ENCODE measurements around the gene SLC6A18. TPM values are rescaled to one million over a fixed set of nuclear protein-coding genes. Genes with fewer than 3 reads are reported as not detected.

The SLC6A18 gene
- total RNA-seq, 1 experiment from 2014 or later: not detected

- intact Hi-C loops (cut with micrococcal nuclease; ENCODE audit: unreplicated experiment) (loop anchor here (10.0 kb wide), 1 partner anchor 76 kb away; no protein-coding TSS in a partner anchor), in situ Hi-C loops (cut with HindIII; ENCODE audit: low pct_unique_long_range_greater_than_20kb, low sequenced_read_pairs) (no loop called here)
- no TSS peak for BruUV-seq (replicated peaks)
- ATAC-seq (no peak), DNase-seq (ENCODE audit: low read depth, low spot score) (no peak)
- CTCF ChIA-PET: no interaction called here
- Histone ChIP-seq H3K9me3 (ENCODE audit: control insufficient read depth, insufficient read depth, low read depth, low read length) (no peaks in the 10 kb centered on the region; the same call in 1 of the 2 replicates), H3K36me3 (ENCODE audit: control insufficient read depth, insufficient read depth, low read length) (no peaks in the 10 kb centered on the region), H3K27me3 (ENCODE audit: control insufficient read depth, insufficient read depth, low read length) (no peaks in the 10 kb centered on the region), H3K27ac (ENCODE audit: low read length) (no peak overlapping the region), H3K4me1 (ENCODE audit: control insufficient read depth, insufficient read depth, low read length) (no peaks in the 10 kb centered on the region), H3K4me3 (ENCODE audit: low read depth in 2 of 2, low read length in 2 of 2) (no peak overlapping the region)
- no peak for TF ChIP-seq CTCF (IDR thresholded peaks at IDR 0.05)
- no peak for TF ChIP-seq REST (IDR thresholded peaks at IDR 0.05; ENCODE audit: insufficient read depth in 1 of 2, low read depth in 2 of 2, low read length in 1 of 2)
- no peak for TF ChIP-seq TCF7L2 (IDR thresholded peaks at IDR 0.05; ENCODE audit: low read depth, low read length)
- TF ChIP-seq POLR2AphosphoS5 (IDR thresholded peaks at IDR 0.05; ENCODE audit: low read depth, low read length): no peak
- no peak for TF ChIP-seq SIN3A (IDR thresholded peaks at IDR 0.05; ENCODE audit: borderline replicate concordance, insufficient read depth, low read depth, low read length)
- POLR2A ChIA-PET: no interaction called here
These were observed 15.5 kb downstream of the SLC6A18 start for GRCh38 chr5:1240496-1241260.

- DNase-seq (ENCODE audit: low read depth, low spot score) (no peak), ATAC-seq (no peak)
- intact Hi-C loops (cut with micrococcal nuclease; ENCODE audit: unreplicated experiment): loop anchor here (10.0 kb wide), 1 partner anchor 77 kb away; no protein-coding TSS in a partner anchor
- H3K27ac ChIP-seq (ENCODE audit: low read length): no peak overlapping the region
- H3K27me3 ChIP-seq (ENCODE audit: control insufficient read depth, insufficient read depth, low read length): no peaks in the 10 kb centered on the region; the same call in 1 of the 2 replicates
- no peaks in the 10 kb centered on the region for H3K4me1 ChIP-seq (ENCODE audit: control insufficient read depth, insufficient read depth, low read length)
- no peaks in the 10 kb centered on the region for H3K36me3 ChIP-seq (ENCODE audit: control insufficient read depth, insufficient read depth, low read length)
- H3K9me3 ChIP-seq (ENCODE audit: control insufficient read depth, insufficient read depth, low read depth, low read length): no peaks in the 10 kb centered on the region; the same call in 1 of the 2 replicates
- ChIA-PET CTCF (no interaction called here), POLR2A (no interaction called here)
- TF ChIP-seq POLR2AphosphoS5 (IDR thresholded peaks at IDR 0.05; ENCODE audit: low read depth, low read length) (no peak), CTCF (IDR thresholded peaks at IDR 0.05) (no peak), TCF7L2 (IDR thresholded peaks at IDR 0.05; ENCODE audit: low read depth, low read length) (no peak), REST (IDR thresholded peaks at IDR 0.05; ENCODE audit: insufficient read depth in 1 of 2, low read depth in 2 of 2, low read length in 1 of 2) (no peak), SIN3A (IDR thresholded peaks at IDR 0.05; ENCODE audit: borderline replicate concordance, insufficient read depth, low read depth, low read length) (no peak)
- no peak overlapping the region for H3K4me3 ChIP-seq (ENCODE audit: low read depth in 2 of 2, low read length in 2 of 2)
- no TSS peak for BruUV-seq (replicated peaks)
- in situ Hi-C loops (cut with HindIII; ENCODE audit: low pct_unique_long_range_greater_than_20kb, low sequenced_read_pairs): no loop called here
These were observed 16.4 kb downstream of the SLC6A18 start for GRCh38 chr5:1241509-1242080.

Measured in Panc1 (cell line).